Measurements from ENCODE around the gene STK10. TPM values are rescaled to one million over a fixed set of nuclear protein-coding genes. Genes with fewer than 3 reads are reported as not detected.

The STK10 gene
- total and polyA plus RNA-seq, 9 of the 15 experiments (the other 6 are each of a cell fraction or from before 2014, with no cell fraction given): 0.30 to 6.7 (median 2.4) TPM

DNA sequence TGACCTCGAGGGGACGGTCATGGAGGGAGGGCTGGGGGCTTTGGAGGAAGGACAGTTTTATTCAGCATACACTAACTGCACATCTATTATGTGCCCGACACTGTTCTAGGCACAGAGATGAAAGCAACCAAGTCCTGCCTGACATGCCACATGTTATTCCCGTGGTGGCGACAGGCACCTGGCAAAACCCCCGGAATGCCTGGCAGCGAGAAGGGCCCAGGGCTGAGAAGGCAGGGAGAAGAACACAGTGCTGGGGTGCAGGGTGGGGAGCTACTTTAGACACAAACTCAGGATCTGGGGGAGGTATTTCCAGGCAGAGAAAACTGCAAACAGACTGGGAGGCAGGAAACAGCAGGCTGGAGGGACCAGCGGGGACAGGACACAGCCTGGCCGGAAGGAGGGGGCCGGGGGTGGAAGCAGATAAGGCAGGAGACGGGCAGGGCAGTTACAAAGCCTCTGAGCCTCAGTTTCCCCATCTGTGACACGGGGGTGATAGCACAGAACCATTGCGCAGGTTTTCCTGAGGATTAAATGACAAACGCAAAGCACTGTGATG lies 77.7 kb downstream of the STK10 start:
- H3K79me2 ChIP-seq (ENCODE audit: control insufficient read depth, insufficient read depth, low read length): no peaks in the 10 kb centered on the region
- no peaks in the 10 kb centered on the region for H3K9me3 ChIP-seq (replicated peaks; ENCODE audit: control insufficient read depth, insufficient read depth, low read depth, low read length)
- WGBS (ENCODE audit: insufficient coverage, low coverage, missing lambda C conversion rate): 55% methylated on average over 14 of the region's 14 CpGs
- FAIRE-seq (no peak), ATAC-seq (no peak), DNase-seq (ENCODE audit: extremely low read depth in 1 of 4, low spot score in 3 of 4) (no peak)
- H3K36me3 ChIP-seq (ENCODE audit: control insufficient read depth, insufficient read depth, low read length): no peaks in the 10 kb centered on the region
- no peak overlapping the region for H2AFZ ChIP-seq (ENCODE audit: low read depth, low read length)
- no peaks in the 10 kb centered on the region for H4K20me1 ChIP-seq (replicated peaks; ENCODE audit: control insufficient read depth, insufficient read depth, low read length)
- H3K27me3 ChIP-seq (ENCODE audit: control insufficient read depth in 2 of 2, insufficient read depth in 2 of 2, low read length in 2 of 2): 0 out of 5 replicates have a peak, but pooled peaks cover 0 to 5% of the 10 kb centered on the region in 2 experiments
- H3K4me2 ChIP-seq (ENCODE audit: insufficient read depth, low read length): no peak overlapping the region
- TF ChIP-seq RB1 (IDR thresholded peaks at IDR 0.05; ENCODE audit: low read depth) (no peak), TBP (optimal IDR thresholded peaks at IDR 0.05; ENCODE audit: low read depth, low read length) (no peak), KDM1A (IDR thresholded peaks at IDR 0.05) (no peak), TCF7 (IDR thresholded peaks at IDR 0.05; ENCODE audit: borderline replicate concordance) (no peak), PATZ1 (CRISPR knock-in tag; IDR thresholded peaks at IDR 0.05; ENCODE audit: borderline replicate concordance) (no peak), IFI16 (CRISPR knock-in tag; IDR thresholded peaks at IDR 0.05) (no peak), ZFX (CRISPR knock-in tag; IDR thresholded peaks at IDR 0.05) (no peak), ZNF551 (CRISPR knock-in tag; IDR thresholded peaks at IDR 0.05) (no peak)
- TF ChIP-seq, protein P1, sequence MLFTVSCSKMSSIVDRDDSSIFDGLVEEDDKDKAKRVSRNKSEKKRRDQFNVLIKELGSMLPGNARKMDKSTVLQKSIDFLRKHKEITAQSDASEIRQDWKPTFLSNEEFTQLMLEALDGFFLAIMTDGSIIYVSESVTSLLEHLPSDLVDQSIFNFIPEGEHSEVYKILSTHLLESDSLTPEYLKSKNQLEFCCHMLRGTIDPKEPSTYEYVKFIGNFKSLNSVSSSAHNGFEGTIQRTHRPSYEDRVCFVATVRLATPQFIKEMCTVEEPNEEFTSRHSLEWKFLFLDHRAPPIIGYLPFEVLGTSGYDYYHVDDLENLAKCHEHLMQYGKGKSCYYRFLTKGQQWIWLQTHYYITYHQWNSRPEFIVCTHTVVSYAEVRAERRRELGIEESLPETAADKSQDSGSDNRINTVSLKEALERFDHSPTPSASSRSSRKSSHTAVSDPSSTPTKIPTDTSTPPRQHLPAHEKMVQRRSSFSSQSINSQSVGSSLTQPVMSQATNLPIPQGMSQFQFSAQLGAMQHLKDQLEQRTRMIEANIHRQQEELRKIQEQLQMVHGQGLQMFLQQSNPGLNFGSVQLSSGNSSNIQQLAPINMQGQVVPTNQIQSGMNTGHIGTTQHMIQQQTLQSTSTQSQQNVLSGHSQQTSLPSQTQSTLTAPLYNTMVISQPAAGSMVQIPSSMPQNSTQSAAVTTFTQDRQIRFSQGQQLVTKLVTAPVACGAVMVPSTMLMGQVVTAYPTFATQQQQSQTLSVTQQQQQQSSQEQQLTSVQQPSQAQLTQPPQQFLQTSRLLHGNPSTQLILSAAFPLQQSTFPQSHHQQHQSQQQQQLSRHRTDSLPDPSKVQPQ (CRISPR knock-in tag; IDR thresholded peaks at IDR 0.05; ENCODE audit: borderline replicate concordance): no peak
- 0 out of 4 replicates have a peak overlapping the region, but pooled peaks of 1 of the 2 experiments have one; percentile 7 for H3K9ac ChIP-seq (ENCODE audit: insufficient read depth in 1 of 2, low read depth in 2 of 2, low read length in 2 of 2)
- ChIA-PET CTCF (ENCODE audit: low intra/inter-chr PET ratio) (no interaction called here), POLR2A (interaction anchor here (0.7 kb wide), 2 partner anchors 9 to 722 kb away, joined by 4 read pairs; no protein-coding TSS in a partner anchor)
- peaks cover 26 to 34% of the 10 kb centered on the region in 2 experiments; a peak in 4 of 5 replicates for H3K4me1 ChIP-seq (replicated peaks in 1 of 2; ENCODE audit: control insufficient read depth in 2 of 2, insufficient read depth in 2 of 2, low read length in 2 of 2)
- H3K9me1 ChIP-seq (ENCODE audit: control insufficient read depth, insufficient read depth, low read length): no peaks in the 10 kb centered on the region
- no peak overlapping the region for H3K27ac ChIP-seq (ENCODE audit: extremely low read depth, low read depth, low read length)
- no peak overlapping the region for H3K4me3 ChIP-seq
- in situ Hi-C loops (cut with MboI): loop anchor here (5.0 to 10.0 kb wide), 2 partner anchors 77 to 254 kb away; partner anchors contain the start of gene STK10
- no TSS peak for BruUV-seq (replicated peaks)
- intact Hi-C loops (cut with micrococcal nuclease): loop anchor here (5.0 kb wide), 1 partner anchor 42 kb away; no protein-coding TSS in a partner anchor
